SU-DHL-6 (cell line): ENCODE results near the gene ZFYVE27.

Experiments used
- H2AFZ ChIP-seq: fragments of 200-600 bp; sonication (generic); 2 replicates; pipeline ENCODE4 v1.6.1; 2014; ENCODE audit warnings: low read depth, mild to moderate bottlenecking, moderate library complexity, mixed read lengths, antibody characterized with exemption, low read length; ENCODE audit not compliant: severe bottlenecking
- H3F3A ChIP-seq: fragments of 200-600 bp; shearing (Covaris generic); 2 replicates; pipeline ENCODE4 v1.6.0; 2016; ENCODE audit warnings: antibody characterized with exemption, mild to moderate bottlenecking; ENCODE audit not compliant: insufficient read depth
- H3K27ac ChIP-seq: fragments of 200-600 bp; sonication (generic); 2 replicates; pipeline ENCODE4 v1.5.1; 2016; ENCODE audit warnings: low read depth, mild to moderate bottlenecking, low read length, moderate library complexity, mixed read lengths
- H3K27me3 ChIP-seq: fragments of 200-600 bp; sonication (generic), shearing (Covaris generic); 2 replicates; pipeline ENCODE4 v1.6.0; 2014; ENCODE audit warnings: mild to moderate bottlenecking, low read length
- H3K36me3 ChIP-seq: fragments of 200-600 bp; sonication (generic); 2 replicates; pipeline ENCODE4 v1.6.1; 2014; ENCODE audit warnings: mild to moderate bottlenecking, low read length, mixed read lengths
- H3K4me2 ChIP-seq: fragments of 300-600, 200-600 bp; shearing (Covaris generic), sonication (generic); 2 replicates; pipeline ENCODE4 v1.6.0; 2014; ENCODE audit warnings: low read length, low read depth, mild to moderate bottlenecking; ENCODE audit not compliant: poor library complexity, severe bottlenecking
- H3K4me3 ChIP-seq: fragments of 200-600 bp; sonication (generic); 2 replicates; pipeline ENCODE4 v1.5.1; 2014; ENCODE audit warnings: antibody characterized with exemption, low read length, mild to moderate bottlenecking, mixed read lengths; ENCODE audit not compliant: insufficient read depth, poor library complexity, severe bottlenecking
- H3K79me2 ChIP-seq: fragments of 200-600 bp; sonication (generic); 2 replicates; pipeline ENCODE4 v1.6.1; 2014; ENCODE audit warnings: mild to moderate bottlenecking, low read length, moderate library complexity; ENCODE audit not compliant: insufficient read depth
- H3K9ac ChIP-seq: fragments of 200-600 bp; sonication (generic); 2 replicates; pipeline ENCODE4 v1.7.0; 2014; ENCODE audit warnings: mild to moderate bottlenecking, low read length
- H3K9me2 ChIP-seq: fragments of 200-600 bp; sonication (generic); replicated peaks from 2 replicates; pipeline ENCODE4 v1.6.1; 2014; ENCODE audit warnings: low read length; ENCODE audit not compliant: insufficient read depth
- H3K9me3 ChIP-seq: fragments of 200-600 bp; sonication (generic); 2 replicates; pipeline ENCODE4 v1.6.1; 2014; ENCODE audit warnings: low read length, mixed read lengths; ENCODE audit not compliant: insufficient read depth
- H4K20me1 ChIP-seq: fragments of 200-600 bp; sonication (generic); 2 replicates; pipeline ENCODE4 v1.6.1; 2014; ENCODE audit warnings: low read depth, mild to moderate bottlenecking, antibody characterized with exemption, low read length, moderate library complexity, mixed read lengths
- CTCF ChIP-seq: fragments of 200-600 bp; sonication (generic); IDR thresholded peaks from one replicate; pipeline ENCODE4 v1.5.1; 2017; ENCODE audit warnings: antibody characterized with exemption, mild to moderate bottlenecking, low read length, moderate library complexity; ENCODE audit not compliant: insufficient read depth, poor library complexity, severe bottlenecking
- EZH2phosphoT487 ChIP-seq: fragments of 200-600 bp; sonication (generic), shearing (Covaris generic); conservative IDR thresholded peaks from 2 replicates; pipeline ENCODE4 v1.6.1; 2018; ENCODE audit warnings: mild to moderate bottlenecking, antibody characterized with exemption, low read length, moderate library complexity, mixed read lengths

The ZFYVE27 gene

GRCh38 chr10:97763411-97763810, 26.5 kb downstream of the ZFYVE27 start:
- Histone ChIP-seq H3K4me3 (no peak overlapping the region), H3K9me3 (no peaks in the 10 kb centered on the region), H3K36me3 (no peaks in the 10 kb centered on the region), H3K27ac (no peak overlapping the region), H3K79me2 (no peaks in the 10 kb centered on the region), H4K20me1 (no peaks in the 10 kb centered on the region; the same call in 1 of the 2 replicates), H3K9me2 (no peaks in the 10 kb centered on the region), H3K9ac (no peak overlapping the region), H3F3A (no peaks in the 10 kb centered on the region), H3K27me3 (no peaks in the 10 kb centered on the region), H3K4me2 (no peak overlapping the region), H2AFZ (no peak overlapping the region)
- TF ChIP-seq EZH2phosphoT487: no peak
- TF ChIP-seq CTCF: no peak

- H3K27ac ChIP-seq: no peak overlapping the region
- no peaks in the 10 kb centered on the region for H3K9me2 ChIP-seq
- no peak overlapping the region for H3K4me2 ChIP-seq
- no peak overlapping the region for H3K9ac ChIP-seq
- H2AFZ ChIP-seq: no peak overlapping the region
- TF ChIP-seq EZH2phosphoT487: no peak
- TF ChIP-seq CTCF: no peak
- no peaks in the 10 kb centered on the region for H3F3A ChIP-seq
- H3K9me3 ChIP-seq: no peaks in the 10 kb centered on the region
- H3K27me3 ChIP-seq: no peaks in the 10 kb centered on the region
- H4K20me1 ChIP-seq: no peaks in the 10 kb centered on the region; the same call in 1 of the 2 replicates
- no peak overlapping the region for H3K4me3 ChIP-seq
- H3K36me3 ChIP-seq: no peaks in the 10 kb centered on the region
- H3K79me2 ChIP-seq: no peaks in the 10 kb centered on the region
Observed at GRCh38 chr10:97763947-97764346, 27.0 kb downstream of the ZFYVE27 start.

GRCh38 chr10:97764519-97764931, 27.6 kb downstream of the ZFYVE27 start:
- Histone ChIP-seq H3K36me3 (no peaks in the 10 kb centered on the region), H3K27me3 (no peaks in the 10 kb centered on the region), H3K9me2 (no peaks in the 10 kb centered on the region), H3K9me3 (no peaks in the 10 kb centered on the region), H3K4me2 (no peak overlapping the region), H3K9ac (no peak overlapping the region), H3K79me2 (no peaks in the 10 kb centered on the region), H3K27ac (no peak overlapping the region), H4K20me1 (no peaks in the 10 kb centered on the region; the same call in 1 of the 2 replicates), H3K4me3 (no peak overlapping the region), H3F3A (no peaks in the 10 kb centered on the region), H2AFZ (no peak overlapping the region)
- TF ChIP-seq EZH2phosphoT487: no peak
- no peak for TF ChIP-seq CTCF

- Histone ChIP-seq H3K36me3 (no peaks in the 10 kb centered on the region), H3K9me2 (no peaks in the 10 kb centered on the region), H3K9me3 (no peaks in the 10 kb centered on the region), H3K9ac (no peak overlapping the region), H3K4me3 (no peak overlapping the region), H4K20me1 (no peaks in the 10 kb centered on the region; the same call in 1 of the 2 replicates), H2AFZ (no peak overlapping the region), H3K27me3 (no peaks in the 10 kb centered on the region), H3F3A (no peaks in the 10 kb centered on the region), H3K4me2 (no peak overlapping the region), H3K27ac (no peak overlapping the region), H3K79me2 (no peaks in the 10 kb centered on the region)
- TF ChIP-seq CTCF (no peak), EZH2phosphoT487 (no peak)
Observed at GRCh38 chr10:97765201-97765600, 28.3 kb downstream of the ZFYVE27 start.
